SKM-1 treated with dmso at 0.1 percent for 144 hours (cell line): ENCODE results near the gene FAM83E.
"Not testable (repeated sequence)": the region's sequence is repeated elsewhere in the genome, so short reads cannot be mapped to it uniquely, and the experiment has no call there.

ENCODE experiments used
- DNase-seq: peaks from one replicate; lab custom pipeline; 2025; ENCODE audit not compliant: unreplicated experiment; lab: John Stamatoyannopoulos, UW

Gene FAM83E

GRCh38 chr19:48578891-48579290 lies 36.0 kb downstream of the FAM83E start:
- no peak for DNase-seq

- DNase-seq: not testable (repeated sequence)
Measured at GRCh38 chr19:48577908-48578307, 37.0 kb downstream of the FAM83E start.

GRCh38 chr19:48575931-48576622 lies 38.8 kb downstream of the FAM83E start:
- DNase-seq: no peak

GRCh38 chr19:48573163-48573505 lies 41.7 kb downstream of the FAM83E start:
- DNase-seq: no peak

GRCh38 chr19:48571378-48572162 lies 43.3 kb downstream of the FAM83E start:
- DNase-seq: no peak

- DNase-seq: no peak
Measured at GRCh38 chr19:48569814-48570213, 45.1 kb downstream of the FAM83E start.

- no peak for DNase-seq
Measured at GRCh38 chr19:48568345-48568886, 46.5 kb downstream of the FAM83E start.

GRCh38 chr19:48565090-48565489 lies 49.8 kb downstream of the FAM83E start:
- no peak for DNase-seq
